OCI-LY3 (cell line): ENCODE data around the gene HNMT.

Experiments
- CTCF ChIP-seq: fragments of 200-600, 300-600 bp; sonication (generic); IDR thresholded peaks from 2 replicates; pipeline ENCODE4 v1.5.1; 2014; ENCODE audit warnings: antibody characterized with exemption, low read length, low read depth
- EZH2phosphoT487 ChIP-seq: fragments of 200-600 bp; shearing (Covaris generic); IDR thresholded peaks from 2 replicates; pipeline ENCODE4 v1.6.1; 2018; ENCODE audit warnings: antibody characterized with exemption, mixed run types, low read depth

GRCh38 chr2:137940154-137940553, 24.1 kb upstream of the HNMT start:
- TF ChIP-seq CTCF: no peak
- TF ChIP-seq EZH2phosphoT487: no peak
